Heart left ventricle (tissue), 16 donors: ENCODE data around the gene FBXL17. TPM values are rescaled to one million over a fixed set of nuclear protein-coding genes. Genes with fewer than 3 reads are reported as not detected.

Experiments used
- ATAC-seq, 4 donors: fragments of 200-7000 bp; cut with Tn5 transposase; one replicate each; pipeline ENCODE4 v1.9.1; 2020 to 2022; ENCODE audit warnings: moderate library complexity in 4 of 4, mild to moderate bottlenecking in 3 of 4, moderate number of reproducible peaks in 1 of 4
- DNase-seq, 5 donors: peaks; one replicate each; pipeline ENCODE4 v3.0.0-alpha.2; 2020
- H3K27ac ChIP-seq, 12 donors: fragments of 200-600 bp; sonication (generic) in 4 of 12; one replicate each; pipeline versions ENCODE4 v1.5.0 to v1.8.0; 2016 to 2022; ENCODE audit warnings: mild to moderate bottlenecking in 2 of 12
- H3K27me3 ChIP-seq, 9 donors: fragments of 200-600 bp; sonication (generic) in 2 of 9; one replicate each; pipeline versions ENCODE4 v1.5.1 to v1.8.0; 2016 to 2022; ENCODE audit warnings: mild to moderate bottlenecking in 3 of 9
- H3K36me3 ChIP-seq, 9 donors: fragments of 200-600 bp; sonication (generic) in 2 of 9; one replicate each; pipeline versions ENCODE4 v1.5.0 to v1.8.0; 2018 to 2022; ENCODE audit warnings: mild to moderate bottlenecking in 2 of 9
- H3K4me1 ChIP-seq, 12 donors: fragments of 200-600 bp; sonication (generic) in 4 of 12; one replicate each; pipeline versions ENCODE4 v1.5.0 to v1.8.0; 2016 to 2022; ENCODE audit warnings: mild to moderate bottlenecking in 3 of 12
- H3K4me3 ChIP-seq, 12 donors: fragments of 200-600 bp; sonication (generic) in 4 of 12; one replicate each; pipeline versions ENCODE4 v1.5.0 to v1.8.0; 2017 to 2022; ENCODE audit warnings: mild to moderate bottlenecking in 9 of 12, moderate library complexity in 4 of 12
- H3K9me3 ChIP-seq, 12 donors: fragments of 200-600 bp; sonication (generic) in 4 of 12; one replicate each; pipeline versions ENCODE4 v1.5.0 to v1.8.0; 2016 to 2022; ENCODE audit warnings: mild to moderate bottlenecking in 1 of 12
- CTCF ChIP-seq, 12 donors: fragments of 200-600 bp; sonication (generic) in 4 of 12; IDR thresholded peaks; one replicate each; pipeline versions ENCODE4 v1.5.0 to v1.8.0; 2018 to 2022; ENCODE audit warnings: antibody characterized with exemption in 12 of 12, mild to moderate bottlenecking in 5 of 12
- POLR2A ChIP-seq, 2 donors: fragments of 450-650 bp; IDR thresholded peaks; one replicate each; pipeline ENCODE4 v1.6.1; 2017; ENCODE audit warnings: antibody characterized with exemption in 2 of 2, mild to moderate bottlenecking in 2 of 2, moderate library complexity in 2 of 2
- WGBS, 4 donors: extraction: QIAGEN DNeasy Blood & Tissue Kit in 2 of 4; methylation state at CpG; one replicate each; pipeline versions ENCODE4 v1.1.5 to v1.1.7; 2013 to 2018; 5-methylcytosine and 5-hydroxymethylcytosine counted together
- intact Hi-C, 10 donors: fragments of 100-400 bp; cut with DNase I; formaldehyde crosslinking; loops; one replicate each; pipeline versions ENCODE4 v1.11.1 to v1.14.2; 2022
- polyA plus RNA-seq, 2 donors: library from polyadenylated mRNA; stranded (reverse); fragments of 200-250 nt; gene quantifications; one replicate each; pipeline ENCODE4 v1.2.3, GENCODE V29; 2013
- total RNA-seq, 9 donors: library from RNA; depleted of rRNA in 2 of 9; stranded (reverse); fragments of >200 nt in 2 of 9; fragmentation: NEBNext Ultra II Directional in 3 of 9; extraction: Animal tissue kit (Norgen Biotek cat#: 25700) in 3 of 9; gene quantifications; one replicate each; pipeline versions ENCODE4 v1.1.0 to v1.2.4, GENCODE V29; 2016 to 2023
- donor health status: ischemic (EF 13 %, LVEDD 7.1; RV severe dilation, severe dysfunction).
- donor health status: healthy with polysubstance abuse.
- donor health status: DM: no; HTN: yes; CAD: no.
- donor health status: DM: no; HTN: no; CAD: no.
- donor health status: ischemic (EF 25% LVEDD 6.9; RV normal size, moderate dysfunction).
- donor health status: ischemic (EF 25% LVEDD 5.7; RV mildly dilated, moderate dysfunction).
- donor health status: healthy.
- donor health status: DM: yes; HTN: yes; CAD: no.
- donor health status: ischemic (EF 35%, LVEDD 5.7; RV mildly dilated, moderate dysfunction).
- donor health status: nonischemic (EF 11% LVEDD 7.7; RV severe dilation, severe dysfunction).
- donor health status: DM: yes; HTN: yes; CAD: no.
- donor health status: PGD.
- donor health status: ischemic (EF 29% LVEDD 5.4; RV normal size, mild dysfunction).
- donor health status: nonischemic (EF 23%, LVEDD 6.1; RV moderate dilation, normal function).

FBXL17 gene
- total and polyA plus RNA-seq, 11 donors: 10.2 to 39.4 (median 33.1) TPM

DNA sequence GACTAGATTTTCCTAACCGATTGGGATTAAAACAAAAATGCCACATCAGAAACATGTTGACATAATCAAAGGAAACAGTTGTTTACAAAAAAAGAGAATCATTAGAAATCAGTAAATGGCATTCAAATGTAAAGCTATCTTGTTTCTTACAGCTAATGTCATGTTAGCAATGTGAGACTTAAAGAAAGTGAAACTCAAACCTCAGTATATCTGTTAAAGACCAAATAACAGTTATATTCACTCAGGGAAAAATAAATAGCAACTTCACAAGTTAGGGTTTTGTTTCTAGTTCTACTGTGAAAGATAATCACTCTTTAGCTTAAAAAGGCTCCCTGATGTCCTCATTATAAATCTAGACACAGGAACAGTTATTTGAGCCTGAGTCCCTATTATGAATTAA, 521.9 kb downstream of the FBXL17 start:
- H3K4me3 ChIP-seq: no peak overlapping the region
- 88 to 92% (median 90%) methylated on average over 1 of the region's 1 CpG for WGBS, 4 donors
- H3K36me3 ChIP-seq: peaks cover 0 to 10% (median 3%) of the 10 kb centered on the region in 9 donors
- ATAC-seq: no peak
- no peaks in the 10 kb centered on the region for H3K4me1 ChIP-seq
- no peak for TF ChIP-seq POLR2A (IDR thresholded peaks at IDR 0.05)
- TF ChIP-seq CTCF (IDR thresholded peaks at IDR 0.05): no peak
- no peak overlapping the region for H3K27ac ChIP-seq
- intact Hi-C loops: no loop called here
- H3K9me3 ChIP-seq: no peaks in the 10 kb centered on the region
- no peak for DNase-seq
- no peaks in the 10 kb centered on the region for H3K27me3 ChIP-seq

DNA sequence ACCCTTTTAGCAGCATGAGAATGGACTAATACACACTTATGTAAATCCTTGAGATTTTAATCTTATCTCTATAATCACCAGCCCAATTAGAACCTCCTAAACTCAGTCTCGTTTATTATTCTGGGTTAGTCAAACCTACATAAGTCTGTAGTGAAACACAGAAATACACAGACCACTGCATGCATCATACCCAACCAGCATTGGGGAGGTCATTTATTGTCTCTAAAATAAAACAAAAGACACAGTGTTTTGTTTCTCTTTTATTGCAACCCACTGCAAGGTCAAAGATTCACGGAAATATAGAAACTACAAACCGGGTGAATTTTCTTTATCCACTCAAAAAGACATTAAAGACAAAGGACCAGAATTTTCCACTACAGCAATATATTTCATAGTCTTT, 523.1 kb downstream of the FBXL17 start:
- Histone ChIP-seq H3K4me1 (no peaks in the 10 kb centered on the region), H3K4me3 (no peak overlapping the region), H3K27ac (no peak overlapping the region), H3K9me3 (no peaks in the 10 kb centered on the region), H3K27me3 (no peaks in the 10 kb centered on the region), H3K36me3 (peaks cover 0 to 10% (median 3%) of the 10 kb centered on the region in 9 donors)
- TF ChIP-seq POLR2A (IDR thresholded peaks at IDR 0.05): no peak
- TF ChIP-seq CTCF (IDR thresholded peaks at IDR 0.05): no peak
- ATAC-seq (no peak), DNase-seq (no peak)
- intact Hi-C loops: no loop called here
- WGBS, 4 donors: 72 to 88% (median 81%) methylated on average over 3 of the region's 3 CpGs

DNA sequence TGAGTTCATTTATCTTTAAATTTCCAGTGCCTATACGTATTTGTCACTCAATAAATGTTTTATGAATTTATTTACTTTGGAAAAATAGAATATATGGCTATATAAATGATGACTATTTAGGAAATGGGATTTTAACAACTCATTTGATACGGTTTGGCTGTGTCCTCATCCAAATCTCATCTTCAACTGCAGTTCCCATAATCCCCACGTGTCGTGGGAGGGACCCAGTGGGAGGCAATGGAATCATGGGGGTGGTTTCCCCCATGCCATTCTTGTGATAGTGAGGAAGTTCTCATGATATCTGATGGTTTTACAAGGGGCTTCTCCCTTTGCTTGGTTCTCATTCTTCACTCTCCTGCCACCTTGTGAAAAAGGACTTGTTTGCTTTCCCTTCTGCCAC, 523.6 kb downstream of the FBXL17 start:
- Histone ChIP-seq H3K27ac (no peak overlapping the region), H3K4me1 (no peaks in the 10 kb centered on the region), H3K27me3 (no peaks in the 10 kb centered on the region), H3K36me3 (peaks cover 0 to 10% (median 3%) of the 10 kb centered on the region in 9 donors), H3K4me3 (no peak overlapping the region), H3K9me3 (no peaks in the 10 kb centered on the region)
- intact Hi-C loops: no loop called here
- WGBS, 4 donors: 74 to 87% (median 79%) methylated on average over 4 of the region's 4 CpGs
- ATAC-seq (no peak), DNase-seq (no peak)
- TF ChIP-seq POLR2A (IDR thresholded peaks at IDR 0.05) (no peak), CTCF (IDR thresholded peaks at IDR 0.05) (no peak)

GRCh38 chr5:107857785-107858184, 524.1 kb downstream of the FBXL17 start:
- no peaks in the 10 kb centered on the region for H3K9me3 ChIP-seq
- no peaks in the 10 kb centered on the region for H3K27me3 ChIP-seq
- DNase-seq (no peak), ATAC-seq (no peak)
- H3K4me1 ChIP-seq: no peaks in the 10 kb centered on the region
- H3K36me3 ChIP-seq: peaks cover 0 to 10% (median 3%) of the 10 kb centered on the region in 9 donors
- TF ChIP-seq POLR2A (IDR thresholded peaks at IDR 0.05) (no peak), CTCF (IDR thresholded peaks at IDR 0.05) (no peak)
- intact Hi-C loops: no loop called here
- H3K27ac ChIP-seq: no peak overlapping the region
- no peak overlapping the region for H3K4me3 ChIP-seq
- 95 to 100% (median 97%) methylated on average over 2 of the region's 2 CpGs for WGBS, 4 donors
